Gastroesophageal sphincter (tissue), 4 donors: Measurements from ENCODE around the gene NUBPL. TPM values are rescaled to one million over a fixed set of nuclear protein-coding genes. Genes with fewer than 3 reads are reported as not detected.

Experiments used
- ATAC-seq: fragments of 150-250 bp; one replicate; pipeline ENCODE4 v1.9.1; 2016; ENCODE audit warnings: mild to moderate bottlenecking, moderate library complexity
- H3K27ac ChIP-seq, 4 donors: fragments of 200-600 bp; sonication (generic) in 3 of 4; 1 replicate in 3 of 4; 2 replicates in 1 of 4; pipeline ENCODE4 v1.5.1; 2016 to 2019
- H3K27me3 ChIP-seq: fragments of 200-600 bp; sonication (generic); one replicate; pipeline ENCODE4 v1.5.1; 2019
- H3K36me3 ChIP-seq, 2 donors: fragments of 200-600 bp; sonication (generic); one replicate each; pipeline ENCODE4 v1.5.1; 2019; ENCODE audit warnings: control low read depth in 1 of 2
- H3K4me1 ChIP-seq, 3 donors: fragments of 200-600 bp; sonication (generic); 1 replicate in 2 of 3; 2 replicates in 1 of 3; pipeline ENCODE4 v1.5.1; 2016 to 2019; ENCODE audit warnings: control low read depth in 2 of 3
- H3K4me3 ChIP-seq, 2 donors: fragments of 200-600 bp; sonication (generic); one replicate each; pipeline ENCODE4 v1.5.1; 2019; ENCODE audit warnings: mild to moderate bottlenecking in 1 of 2, moderate library complexity in 1 of 2
- H3K9me3 ChIP-seq, 3 donors: fragments of 200-600 bp; sonication (generic); one replicate each; pipeline ENCODE4 v1.5.1; 2017 to 2019; ENCODE audit warnings: control low read depth in 2 of 3
- EP300 ChIP-seq: sonication (generic); formaldehyde crosslinking; IDR thresholded peaks from one replicate; pipeline ENCODE4 v1.6.1; 2017; ENCODE audit warnings: antibody characterized with exemption, mild to moderate bottlenecking
- POLR2A ChIP-seq, 2 donors: fragments of 450-650 bp; IDR thresholded peaks; one replicate each; pipeline ENCODE4 v1.6.1; 2017; ENCODE audit warnings: antibody characterized with exemption in 2 of 2, mild to moderate bottlenecking in 2 of 2, moderate library complexity in 1 of 2
- POLR2AphosphoS5 ChIP-seq: sonication (generic); formaldehyde crosslinking; IDR thresholded peaks from one replicate; pipeline ENCODE4 v1.6.1; 2017; ENCODE audit warnings: antibody characterized with exemption
- WGBS, 2 donors: methylation state at CpG; one replicate each; pipeline ENCODE4 v1.1.5; 2018; ENCODE audit warnings: low coverage in 1 of 2; 5-methylcytosine and 5-hydroxymethylcytosine counted together
- total RNA-seq, 4 donors: library from RNA; depleted of rRNA; stranded (reverse); fragments of >200 nt; gene quantifications; one replicate each; pipeline ENCODE4 v1.1.0, GENCODE V29; 2016
- TF ChIP-seq, protein P1 (sequence below), 4 experiments: fragments of 200-600 bp in 2 of 4; fragments of 450-650 bp in 2 of 4; sonication (generic) in 1 of 4; IDR thresholded peaks; one replicate each; pipeline ENCODE4 v1.5.1; 2017 to 2019; ENCODE audit warnings: antibody characterized with exemption in 4 of 4, mild to moderate bottlenecking in 2 of 4, moderate library complexity in 2 of 4

Gene NUBPL
- total RNA-seq, 4 donors from 2014 or later = 8.1 to 24.3 (median 14.5) TPM

DNA sequence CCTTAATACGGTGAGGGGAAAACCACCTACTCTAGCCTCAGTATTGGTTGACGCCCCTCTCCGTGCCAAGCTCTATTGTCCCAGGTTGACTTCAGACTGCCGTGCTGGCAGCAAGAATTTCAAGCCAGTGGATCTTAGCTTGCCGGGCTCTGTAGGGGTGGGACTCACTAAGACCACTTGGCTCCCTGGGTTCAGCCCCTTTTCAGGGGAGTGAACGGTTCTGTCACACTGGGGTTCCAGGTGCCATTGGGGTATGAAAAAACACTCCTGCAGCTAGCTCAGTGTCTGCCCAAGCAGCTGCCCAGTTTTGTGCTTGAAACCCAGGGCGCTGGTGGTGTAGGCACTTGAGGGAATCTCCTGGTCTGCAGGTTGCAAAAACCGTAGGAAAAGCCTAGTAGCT is 107.1 kb downstream of the NUBPL start:
- Histone ChIP-seq H3K27ac (no peak overlapping the region), H3K36me3 (peaks cover 0 to 6% of the 10 kb centered on the region in 2 donors), H3K4me1 (no peaks in the 10 kb centered on the region), H3K27me3 (no peaks in the 10 kb centered on the region), H3K4me3 (no peak overlapping the region), H3K9me3 (peaks cover 0 to 7% (median 0%) of the 10 kb centered on the region in 3 donors)
- whole genome bisulfite sequencing, 2 donors = 86 to 100% methylated on average over 1 of the region's 8 CpGs
- TF ChIP-seq, protein P1, sequence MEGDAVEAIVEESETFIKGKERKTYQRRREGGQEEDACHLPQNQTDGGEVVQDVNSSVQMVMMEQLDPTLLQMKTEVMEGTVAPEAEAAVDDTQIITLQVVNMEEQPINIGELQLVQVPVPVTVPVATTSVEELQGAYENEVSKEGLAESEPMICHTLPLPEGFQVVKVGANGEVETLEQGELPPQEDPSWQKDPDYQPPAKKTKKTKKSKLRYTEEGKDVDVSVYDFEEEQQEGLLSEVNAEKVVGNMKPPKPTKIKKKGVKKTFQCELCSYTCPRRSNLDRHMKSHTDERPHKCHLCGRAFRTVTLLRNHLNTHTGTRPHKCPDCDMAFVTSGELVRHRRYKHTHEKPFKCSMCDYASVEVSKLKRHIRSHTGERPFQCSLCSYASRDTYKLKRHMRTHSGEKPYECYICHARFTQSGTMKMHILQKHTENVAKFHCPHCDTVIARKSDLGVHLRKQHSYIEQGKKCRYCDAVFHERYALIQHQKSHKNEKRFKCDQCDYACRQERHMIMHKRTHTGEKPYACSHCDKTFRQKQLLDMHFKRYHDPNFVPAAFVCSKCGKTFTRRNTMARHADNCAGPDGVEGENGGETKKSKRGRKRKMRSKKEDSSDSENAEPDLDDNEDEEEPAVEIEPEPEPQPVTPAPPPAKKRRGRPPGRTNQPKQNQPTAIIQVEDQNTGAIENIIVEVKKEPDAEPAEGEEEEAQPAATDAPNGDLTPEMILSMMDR (IDR thresholded peaks at IDR 0.05) = no peak
- TF ChIP-seq POLR2A (IDR thresholded peaks at IDR 0.05) = no peak
- no peak for TF ChIP-seq POLR2AphosphoS5
- TF ChIP-seq EP300 = no peak
- no peak for ATAC-seq

DNA sequence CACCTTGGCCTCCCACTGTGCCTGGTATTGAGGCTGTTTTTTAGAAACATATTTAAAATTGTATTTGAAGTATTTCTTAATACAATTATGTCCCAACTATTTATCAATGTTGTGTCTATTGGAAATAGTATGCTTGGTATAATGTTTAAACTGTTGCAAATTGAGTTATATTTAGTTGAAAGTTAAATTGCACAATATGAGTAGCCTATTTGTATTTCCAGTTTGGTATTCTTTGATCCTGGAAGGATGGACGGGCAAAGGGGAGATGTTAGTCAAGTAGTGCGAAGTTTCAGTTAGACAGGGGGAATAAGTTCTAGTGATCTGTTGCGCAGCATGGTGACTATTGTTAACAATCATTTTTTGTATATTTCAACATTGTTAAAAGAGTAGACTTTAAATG is 111.5 kb downstream of the NUBPL start:
- no peaks in the 10 kb centered on the region for H3K4me1 ChIP-seq
- no peaks in the 10 kb centered on the region for H3K27me3 ChIP-seq
- no peaks in the 10 kb centered on the region for H3K9me3 ChIP-seq
- TF ChIP-seq EP300 = no peak
- no peak for ATAC-seq
- WGBS, 2 donors = 93 to 96% methylated on average over 3 of the region's 3 CpGs
- H3K27ac ChIP-seq = no peak overlapping the region
- peaks cover 0 to 5% of the 10 kb centered on the region in 2 donors for H3K36me3 ChIP-seq
- no peak overlapping the region for H3K4me3 ChIP-seq

DNA sequence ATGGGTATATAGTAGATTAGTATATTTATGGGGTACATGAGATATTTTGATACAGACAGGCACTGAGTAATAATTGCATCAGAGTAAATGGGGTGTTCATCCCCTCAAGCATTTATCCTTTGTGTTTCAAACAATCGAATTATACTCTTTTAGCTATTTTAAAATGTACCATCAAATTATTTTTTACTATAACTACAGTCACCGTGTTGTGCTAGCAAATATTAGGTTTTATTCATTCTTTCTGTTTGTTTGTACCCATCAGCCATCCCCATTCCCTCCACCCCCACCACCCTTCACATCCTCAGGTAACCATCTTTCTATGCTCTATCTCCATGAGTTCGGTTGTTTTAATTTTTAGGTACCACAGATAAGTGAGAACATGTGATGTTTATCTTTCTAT is 115.8 kb downstream of the NUBPL start:
- H3K4me1 ChIP-seq = no peaks in the 10 kb centered on the region
- WGBS, 2 donors = 47 to 60% methylated on average over 3 of the region's 3 CpGs
- no peak overlapping the region for H3K4me3 ChIP-seq
- H3K27ac ChIP-seq = no peak overlapping the region
- no peaks in the 10 kb centered on the region for H3K27me3 ChIP-seq
- TF ChIP-seq, protein P1 (IDR thresholded peaks at IDR 0.05) = no peak
- TF ChIP-seq POLR2A (IDR thresholded peaks at IDR 0.05) (no peak), POLR2AphosphoS5 (no peak), EP300 (no peak)
- peaks cover 0 to 12% of the 10 kb centered on the region in 2 donors for H3K36me3 ChIP-seq
- no peak for ATAC-seq
- no peaks in the 10 kb centered on the region for H3K9me3 ChIP-seq

DNA sequence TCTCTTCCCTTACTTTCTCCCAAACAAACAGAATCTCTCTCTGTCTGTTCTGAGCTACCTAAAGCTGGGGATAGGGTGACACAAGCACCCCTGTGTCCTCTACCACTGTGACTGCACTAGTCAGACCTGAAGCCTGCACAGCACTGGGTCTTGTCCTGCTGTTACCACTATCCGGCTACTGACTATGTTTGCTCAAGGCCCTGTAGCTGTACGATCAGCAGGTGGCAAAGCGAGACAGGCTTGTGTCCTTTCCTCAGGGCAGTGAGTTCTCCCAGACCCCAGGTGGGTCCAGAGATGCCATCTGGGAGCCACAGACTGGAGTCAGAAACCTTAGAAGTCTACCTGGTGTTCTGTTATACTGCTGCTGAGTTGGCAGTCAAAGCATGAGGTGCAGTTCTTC is 116.4 kb downstream of the NUBPL start:
- Histone ChIP-seq H3K4me1 (no peaks in the 10 kb centered on the region), H3K4me3 (no peak overlapping the region), H3K27ac (no peak overlapping the region), H3K9me3 (no peaks in the 10 kb centered on the region), H3K36me3 (peaks cover 0 to 12% of the 10 kb centered on the region in 2 donors), H3K27me3 (no peaks in the 10 kb centered on the region)
- whole genome bisulfite sequencing, 2 donors = no CpG with 5 or more reads among the region's 3 CpGs
- ATAC-seq = no peak
- TF ChIP-seq, protein P1 (IDR thresholded peaks at IDR 0.05) = no peak
- no peak for TF ChIP-seq POLR2A (IDR thresholded peaks at IDR 0.05)
- TF ChIP-seq POLR2AphosphoS5 = no peak
- no peak for TF ChIP-seq EP300

DNA sequence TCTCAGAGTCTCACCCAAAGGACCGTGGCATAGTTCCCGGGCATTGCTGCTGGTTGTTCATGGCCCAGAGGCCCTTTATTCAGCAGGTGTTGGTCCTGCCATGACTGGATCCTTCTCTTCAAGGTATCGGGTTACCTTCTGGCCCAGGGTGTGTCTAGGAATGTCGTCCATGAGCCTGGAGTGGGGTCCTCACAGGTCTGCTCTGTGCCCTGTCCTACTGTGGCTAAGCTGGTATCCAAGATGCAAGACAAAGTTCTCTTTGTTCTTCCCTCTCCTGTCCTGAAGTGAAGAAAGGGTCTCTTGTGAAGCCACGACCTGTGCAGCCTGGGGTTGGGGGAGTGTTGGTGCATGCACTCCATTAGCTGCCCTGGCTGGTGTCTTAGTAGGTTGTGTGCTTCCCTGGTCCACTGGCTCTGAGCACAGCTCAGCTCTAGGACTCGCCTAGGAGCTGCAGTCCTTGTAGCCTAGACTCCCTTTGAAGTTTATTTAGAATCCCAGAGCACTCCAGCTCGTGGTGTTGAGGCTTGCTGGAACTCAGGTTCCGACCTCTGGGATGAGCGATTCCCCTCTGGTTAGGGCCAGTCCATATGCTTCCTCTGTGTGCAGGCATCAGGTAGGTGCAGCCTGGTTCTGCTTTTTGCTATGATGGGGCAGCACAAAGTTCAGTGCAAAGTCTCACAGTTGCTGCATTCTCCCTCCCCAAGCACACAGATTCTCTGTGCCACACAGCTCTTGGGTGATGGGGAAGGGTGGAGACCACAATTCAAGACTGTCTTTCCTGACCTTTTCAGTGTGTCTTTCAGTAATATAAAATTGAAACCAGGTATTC is 117.4 kb downstream of the NUBPL start:
- ATAC-seq = no peak
- no peak for TF ChIP-seq POLR2AphosphoS5
- TF ChIP-seq POLR2A (IDR thresholded peaks at IDR 0.05) = no peak
- TF ChIP-seq, protein P1 (IDR thresholded peaks at IDR 0.05) = no peak
- no peak for TF ChIP-seq EP300
- Histone ChIP-seq H3K4me1 (no peaks in the 10 kb centered on the region), H3K4me3 (no peak overlapping the region), H3K27ac (no peak overlapping the region), H3K9me3 (no peaks in the 10 kb centered on the region), H3K36me3 (peaks cover 0 to 12% of the 10 kb centered on the region in 2 donors), H3K27me3 (no peaks in the 10 kb centered on the region)
- WGBS, 2 donors = 93 to 96% methylated on average over 2 to 4 of the region's 9 CpGs
